ENCODE results near the gene SP2.

Gene SP2

DNA sequence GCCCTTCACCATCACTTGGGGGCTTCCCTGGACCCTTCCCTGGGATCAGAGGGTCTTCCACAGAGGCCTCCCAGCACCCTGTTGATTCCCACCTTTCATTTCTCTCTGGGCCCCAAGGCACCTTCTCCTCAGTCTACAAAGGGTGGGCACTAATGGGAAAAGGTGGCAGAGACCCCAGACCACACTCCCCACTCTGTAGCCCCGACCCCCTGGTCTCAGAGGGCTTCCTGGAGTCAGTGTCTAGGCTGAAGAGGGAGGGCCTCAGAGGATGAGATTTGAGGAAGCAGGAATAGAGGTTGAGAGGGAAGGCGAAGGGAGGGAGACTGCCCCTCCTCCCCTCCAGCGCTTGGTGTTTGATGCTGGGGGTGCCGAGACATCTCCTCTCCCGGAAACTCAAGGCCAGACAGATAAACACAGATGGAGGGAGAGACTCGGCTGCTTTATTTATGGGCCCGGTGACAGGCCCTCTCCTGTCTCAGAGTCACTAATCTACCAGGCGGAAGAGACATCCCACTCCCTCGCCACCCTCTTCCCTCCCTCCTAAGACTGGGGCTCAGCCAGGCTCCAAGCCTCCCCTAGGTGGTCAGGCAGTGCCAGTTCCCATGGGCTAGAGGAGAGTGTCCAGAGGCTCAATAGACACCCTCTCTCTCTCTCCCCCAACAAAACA is 18.5 kb upstream of the SP2 start:
- no peak overlapping the region for H3K9ac ChIP-seq
- TF ChIP-seq, protein P1, sequence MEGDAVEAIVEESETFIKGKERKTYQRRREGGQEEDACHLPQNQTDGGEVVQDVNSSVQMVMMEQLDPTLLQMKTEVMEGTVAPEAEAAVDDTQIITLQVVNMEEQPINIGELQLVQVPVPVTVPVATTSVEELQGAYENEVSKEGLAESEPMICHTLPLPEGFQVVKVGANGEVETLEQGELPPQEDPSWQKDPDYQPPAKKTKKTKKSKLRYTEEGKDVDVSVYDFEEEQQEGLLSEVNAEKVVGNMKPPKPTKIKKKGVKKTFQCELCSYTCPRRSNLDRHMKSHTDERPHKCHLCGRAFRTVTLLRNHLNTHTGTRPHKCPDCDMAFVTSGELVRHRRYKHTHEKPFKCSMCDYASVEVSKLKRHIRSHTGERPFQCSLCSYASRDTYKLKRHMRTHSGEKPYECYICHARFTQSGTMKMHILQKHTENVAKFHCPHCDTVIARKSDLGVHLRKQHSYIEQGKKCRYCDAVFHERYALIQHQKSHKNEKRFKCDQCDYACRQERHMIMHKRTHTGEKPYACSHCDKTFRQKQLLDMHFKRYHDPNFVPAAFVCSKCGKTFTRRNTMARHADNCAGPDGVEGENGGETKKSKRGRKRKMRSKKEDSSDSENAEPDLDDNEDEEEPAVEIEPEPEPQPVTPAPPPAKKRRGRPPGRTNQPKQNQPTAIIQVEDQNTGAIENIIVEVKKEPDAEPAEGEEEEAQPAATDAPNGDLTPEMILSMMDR (conservative IDR thresholded peaks at IDR 0.05; ENCODE audit: low read depth, low read length): no peak
- no peak overlapping the region for H3K4me3 ChIP-seq (IDR thresholded peaks at IDR 0.05; ENCODE audit: insufficient read depth, low read depth, low read length)
- H3K4me1 ChIP-seq (ENCODE audit: low read depth, poor library complexity, severe bottlenecking): no peaks in the 10 kb centered on the region
- H3K79me2 ChIP-seq (ENCODE audit: insufficient read depth, low read depth): no peaks in the 10 kb centered on the region
- peaks cover 87% of the 10 kb centered on the region for H3K27me3 ChIP-seq (ENCODE audit: insufficient read depth, low read depth)
- no peak overlapping the region for H2AFZ ChIP-seq (ENCODE audit: low read depth)
- H4K20me1 ChIP-seq (ENCODE audit: insufficient read depth): no peaks in the 10 kb centered on the region
- no peak overlapping the region for H3K27ac ChIP-seq
- H3K4me2 ChIP-seq: no peak overlapping the region
- no peaks in the 10 kb centered on the region for H3K36me3 ChIP-seq (ENCODE audit: insufficient read depth)

DNA sequence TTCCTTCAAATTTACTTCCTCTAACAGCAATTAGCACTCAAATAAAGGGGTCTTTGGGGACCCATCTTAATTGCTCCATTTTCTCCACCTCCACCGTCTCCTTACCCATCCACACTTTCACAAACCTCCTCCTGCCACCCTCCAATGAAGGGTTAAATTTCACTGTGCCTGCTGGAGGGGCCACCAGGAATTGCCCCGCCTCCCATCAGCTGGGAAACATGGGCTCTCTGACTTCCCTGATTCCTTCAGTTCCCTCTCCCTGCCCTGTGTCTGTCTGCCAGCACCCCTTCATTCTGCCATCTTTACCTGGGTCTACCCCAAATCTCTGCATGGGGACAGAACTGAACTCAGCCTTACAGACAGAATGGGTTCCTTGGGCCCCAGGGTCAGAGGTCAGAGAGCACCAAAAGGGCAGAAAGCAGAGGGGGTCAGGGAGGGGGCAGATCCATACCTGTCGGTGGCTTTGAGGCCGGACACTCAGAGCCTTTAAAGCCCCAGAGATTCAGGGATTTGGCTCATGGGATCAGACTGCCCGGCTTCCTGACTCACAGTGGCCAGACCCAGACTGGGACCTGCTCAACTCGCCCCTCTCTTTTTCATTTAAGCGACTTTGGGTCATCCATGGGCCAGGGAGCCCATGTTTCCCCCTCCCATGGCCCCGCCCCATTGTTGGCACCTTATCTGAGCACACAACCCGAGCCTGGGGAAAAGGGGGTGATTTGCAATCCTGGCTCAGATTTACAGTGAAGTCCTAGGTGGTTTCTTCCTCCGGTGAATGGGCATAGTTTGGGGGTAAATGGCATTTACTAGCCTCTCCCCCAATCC is 17.6 kb upstream of the SP2 start:
- Histone ChIP-seq H3K4me1 (ENCODE audit: low read depth, poor library complexity, severe bottlenecking) (no peaks in the 10 kb centered on the region), H3K4me2 (no peak overlapping the region), H3K27me3 (ENCODE audit: insufficient read depth, low read depth) (peaks cover 86% of the 10 kb centered on the region), H3K27ac (no peak overlapping the region), H3K79me2 (ENCODE audit: insufficient read depth, low read depth) (no peaks in the 10 kb centered on the region), H3K9ac (no peak overlapping the region), H3K4me3 (IDR thresholded peaks at IDR 0.05; ENCODE audit: insufficient read depth, low read depth, low read length) (no peak overlapping the region), H4K20me1 (ENCODE audit: insufficient read depth) (no peaks in the 10 kb centered on the region), H2AFZ (ENCODE audit: low read depth) (no peak overlapping the region), H3K36me3 (ENCODE audit: insufficient read depth) (no peaks in the 10 kb centered on the region)
- TF ChIP-seq, protein P1 (conservative IDR thresholded peaks at IDR 0.05; ENCODE audit: low read depth, low read length): no peak

DNA sequence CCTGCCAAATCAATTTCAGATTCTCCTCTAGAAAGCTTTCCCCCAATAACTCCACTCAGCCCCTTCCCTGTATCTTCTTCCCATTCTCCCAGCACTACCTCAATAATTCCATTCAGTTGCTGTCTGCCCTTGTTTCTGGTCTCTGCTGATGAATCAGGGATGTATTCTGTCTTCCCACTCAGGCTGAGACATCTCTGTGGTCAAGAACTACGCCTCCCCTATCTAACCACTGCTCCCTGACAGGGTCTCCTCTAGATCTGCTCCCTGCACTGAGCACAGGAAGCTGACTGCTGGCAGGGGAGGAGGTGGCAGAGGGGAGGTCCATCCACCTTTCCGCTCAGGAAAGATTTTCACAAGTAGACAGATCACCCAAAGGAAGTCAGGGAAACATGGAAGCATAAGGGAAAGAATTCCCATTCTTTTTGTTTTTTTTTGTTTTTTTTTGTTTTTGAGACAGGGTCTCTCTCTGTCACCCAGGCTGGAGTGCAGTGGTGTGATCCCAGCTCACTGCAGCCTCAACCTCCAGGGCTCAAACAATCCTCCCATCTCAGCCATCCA is 16.9 kb upstream of the SP2 start:
- Histone ChIP-seq H3K27me3 (ENCODE audit: insufficient read depth, low read depth) (peaks cover 85% of the 10 kb centered on the region), H3K9ac (no peak overlapping the region), H3K79me2 (ENCODE audit: insufficient read depth, low read depth) (no peaks in the 10 kb centered on the region), H3K4me1 (ENCODE audit: low read depth, poor library complexity, severe bottlenecking) (no peaks in the 10 kb centered on the region), H3K4me2 (no peak overlapping the region), H3K27ac (no peak overlapping the region), H4K20me1 (ENCODE audit: insufficient read depth) (no peaks in the 10 kb centered on the region), H3K4me3 (IDR thresholded peaks at IDR 0.05; ENCODE audit: insufficient read depth, low read depth, low read length) (no peak overlapping the region), H2AFZ (ENCODE audit: low read depth) (no peak overlapping the region), H3K36me3 (ENCODE audit: insufficient read depth) (no peaks in the 10 kb centered on the region)
- TF ChIP-seq, protein P1 (conservative IDR thresholded peaks at IDR 0.05; ENCODE audit: low read depth, low read length): no peak

DNA sequence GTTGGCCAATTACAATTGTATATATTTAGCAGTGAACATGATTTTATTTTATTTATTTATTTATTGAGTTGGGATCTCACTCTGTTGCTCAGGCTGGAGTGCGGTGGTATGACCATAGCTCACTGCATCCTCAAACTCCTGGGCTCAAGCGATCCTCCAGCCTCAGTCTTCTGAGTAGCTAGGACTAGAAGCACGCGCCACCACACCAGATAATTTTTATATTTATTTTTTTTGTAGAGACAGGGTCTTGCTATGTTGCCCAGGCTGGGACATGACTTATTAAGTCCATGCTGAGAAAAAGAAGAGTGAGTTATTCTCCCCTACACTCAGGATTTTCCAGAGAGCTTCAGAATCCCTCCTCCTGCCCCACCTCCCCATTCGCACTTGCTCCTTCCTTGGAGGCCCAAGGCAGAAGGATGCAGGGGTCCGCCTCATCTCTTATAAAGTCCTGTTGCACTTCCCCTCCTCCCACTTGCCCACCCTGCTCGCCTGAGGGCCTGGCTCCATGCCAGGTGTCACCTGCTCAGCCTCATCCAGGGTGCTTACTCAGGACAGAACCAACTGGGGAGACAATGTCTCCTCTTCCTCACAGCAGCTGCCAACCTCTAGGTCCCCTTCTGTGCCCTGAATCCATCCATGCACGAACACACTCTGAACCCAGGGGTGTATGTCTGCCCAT is 16.1 kb upstream of the SP2 start:
- Histone ChIP-seq H3K36me3 (ENCODE audit: insufficient read depth) (no peaks in the 10 kb centered on the region), H3K4me1 (ENCODE audit: low read depth, poor library complexity, severe bottlenecking) (no peaks in the 10 kb centered on the region), H3K79me2 (ENCODE audit: insufficient read depth, low read depth) (no peaks in the 10 kb centered on the region), H3K9ac (no peak overlapping the region), H3K27me3 (ENCODE audit: insufficient read depth, low read depth) (peaks cover 77% of the 10 kb centered on the region), H2AFZ (ENCODE audit: low read depth) (no peak overlapping the region), H3K4me2 (no peak overlapping the region), H3K4me3 (IDR thresholded peaks at IDR 0.05; ENCODE audit: insufficient read depth, low read depth, low read length) (no peak overlapping the region), H3K27ac (no peak overlapping the region), H4K20me1 (ENCODE audit: insufficient read depth) (no peaks in the 10 kb centered on the region)
- TF ChIP-seq, protein P1 (conservative IDR thresholded peaks at IDR 0.05; ENCODE audit: low read depth, low read length): no peak

Measured in KMS-11 (cell line).